GM18951 (cell line): ENCODE results near the gene CCL14.
"Not testable (repeated sequence)": the region's sequence is repeated elsewhere in the genome, so short reads cannot be mapped to it uniquely, and the experiment has no call there.

Source experiments
- POLR2A ChIP-seq: IDR thresholded peaks from 4 replicates; pipeline ENCODE4 v1.6.1; 2011; ENCODE audit warnings: mild to moderate bottlenecking; ENCODE audit not compliant: insufficient read length, insufficient read depth; ENCODE audit errors: extremely low read depth
- in situ Hi-C: fragments of 300-500 bp; cut with MboI; formaldehyde crosslinking; loops from one replicate; pipeline ENCODE4 v1.12.0; 2022; ENCODE audit warnings: low sequenced_read_pairs, mixed read lengths, inconsistent platforms; ENCODE audit not compliant: unreplicated experiment

Gene CCL14

GRCh38 chr17:36002631-36003030, 16.1 kb upstream of the CCL14 start:
- no peak for TF ChIP-seq POLR2A
- in situ Hi-C loops, result no loop called here

- no peak for TF ChIP-seq POLR2A
- in situ Hi-C loops, result no loop called here
These were observed 15.5 kb upstream of the CCL14 start for GRCh38 chr17:36001862-36002603.

GRCh38 chr17:36001110-36001771, 14.7 kb upstream of the CCL14 start, which contains the start of gene CCL15:
CCL15 (minus strand) TSS chr17:36001553; CDS start chr17:36001492, 61 bp downstream.
- no peak for TF ChIP-seq POLR2A
- in situ Hi-C loops, result no loop called here

- no peak for TF ChIP-seq POLR2A
- in situ Hi-C loops, result no loop called here
These were observed 14.2 kb upstream of the CCL14 start for GRCh38 chr17:36000732-36001109.

- no peak for TF ChIP-seq POLR2A
- in situ Hi-C loops, result no loop called here
These were observed 12.2 kb upstream of the CCL14 start for GRCh38 chr17:35998756-35999155.

- in situ Hi-C loops, result no loop called here
These were observed 11.6 kb upstream of the CCL14 start for GRCh38 chr17:35998018-35998545.

GRCh38 chr17:35995346-35995745, 8.8 kb upstream of the CCL14 start:
- in situ Hi-C loops, result not testable (repeated sequence)

More at GRCh38 chr17:35998018-35998545, 11.6 kb upstream of the CCL14 start:
- TF ChIP-seq POLR2A, result no peak

GRCh38 chr17:35991075-35991474, 4.5 kb upstream of the CCL14 start:
- in situ Hi-C loops, result no loop called here
- no peak for TF ChIP-seq POLR2A

GRCh38 chr17:35988164-35988563, 1.6 kb upstream of the CCL14 start:
- no peak for TF ChIP-seq POLR2A
- in situ Hi-C loops, result no loop called here

GRCh38 chr17:35984140-35984539, 2.4 kb downstream of the CCL14 start:
- in situ Hi-C loops, result no loop called here
- TF ChIP-seq POLR2A, result no peak

GRCh38 chr17:35982409-35983191, 3.9 kb downstream of the CCL14 start:
- TF ChIP-seq POLR2A, result no peak
- in situ Hi-C loops, result no loop called here

GRCh38 chr17:35981908-35982330, 4.6 kb downstream of the CCL14 start:
- in situ Hi-C loops, result no loop called here
- no peak for TF ChIP-seq POLR2A

- no peak for TF ChIP-seq POLR2A
- in situ Hi-C loops, result no loop called here
These were observed 5.3 kb downstream of the CCL14 start, which contains the start of gene CCL16 for GRCh38 chr17:35981246-35981645. CCL16 (minus strand) TSS chr17:35981497; CDS start chr17:35981420, 77 bp downstream.
